GM13977 (cell line): ENCODE results near the gene PARD3.
"Not testable (repeated sequence)": the region's sequence is repeated elsewhere in the genome, so short reads cannot be mapped to it uniquely, and the experiment has no call there.

Experiments used
- DNase-seq: peaks from one replicate; pipeline ENCODE4 v3.0.0; 2012; ENCODE audit warnings: low spot score
- CTCF ChIP-seq: IDR thresholded peaks from 2 replicates; pipeline ENCODE4 v1.5.1; 2012; ENCODE audit warnings: mild to moderate bottlenecking, control low read depth; ENCODE audit not compliant: insufficient read depth; ENCODE audit errors: extremely low read depth, missing control alignments
- in situ Hi-C: fragments of 300-500 bp; cut with MboI; formaldehyde crosslinking; loops from one replicate; pipeline ENCODE4 v1.12.0; 2022; ENCODE audit warnings: low sequenced_read_pairs, low pct_unique_long_range_greater_than_20kb, mixed read lengths, inconsistent platforms; ENCODE audit not compliant: unreplicated experiment

The PARD3 gene

GRCh38 chr10:34748767-34749166, 66.3 kb downstream of the PARD3 start:
- TF ChIP-seq CTCF = no peak
- in situ Hi-C loops = no loop called here
- no peak for DNase-seq

- DNase-seq = no peak
- no peak for TF ChIP-seq CTCF
- in situ Hi-C loops = no loop called here
These were observed 66.7 kb downstream of the PARD3 start for GRCh38 chr10:34748357-34748756.

GRCh38 chr10:34746094-34746493, 69.0 kb downstream of the PARD3 start:
- DNase-seq = no peak
- in situ Hi-C loops = no loop called here
- no peak for TF ChIP-seq CTCF

- TF ChIP-seq CTCF = no peak
- no peak for DNase-seq
- in situ Hi-C loops = no loop called here
These were observed 69.9 kb downstream of the PARD3 start for GRCh38 chr10:34745244-34745643.

GRCh38 chr10:34744590-34744989, 70.5 kb downstream of the PARD3 start:
- in situ Hi-C loops = no loop called here
- DNase-seq = no peak
- no peak for TF ChIP-seq CTCF

GRCh38 chr10:34743814-34744213, 71.3 kb downstream of the PARD3 start:
- in situ Hi-C loops = no loop called here
- no peak for DNase-seq
- no peak for TF ChIP-seq CTCF

GRCh38 chr10:34742456-34742855, 72.6 kb downstream of the PARD3 start:
- in situ Hi-C loops = no loop called here
- TF ChIP-seq CTCF = no peak
- no peak for DNase-seq

GRCh38 chr10:34741087-34741486, 74.0 kb downstream of the PARD3 start:
- in situ Hi-C loops, DNase-seq: not testable (repeated sequence)
